ENCODE data around the gene NBAS.
"Not testable (repeated sequence)": the region's sequence is repeated elsewhere in the genome, so short reads cannot be mapped to it uniquely, and the experiment has no call there.

DNA sequence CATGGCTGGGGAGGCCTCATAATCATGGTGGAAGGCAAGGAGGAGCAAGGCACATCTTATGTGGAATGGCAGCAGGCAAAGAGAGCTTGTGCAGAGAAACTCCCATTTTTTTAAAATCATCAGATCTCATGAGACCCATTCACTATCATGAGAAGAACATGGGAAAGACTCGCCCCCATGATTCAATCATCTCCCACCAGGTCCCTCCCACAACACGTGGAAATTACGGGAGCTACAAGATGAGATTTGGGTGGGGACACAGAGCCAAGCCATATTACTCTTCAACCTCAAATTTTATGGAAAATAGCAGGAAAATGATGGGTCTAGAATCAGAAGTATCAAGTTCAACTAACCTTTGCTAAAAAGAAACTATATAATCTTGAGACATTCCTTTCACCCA lies 42.4 kb downstream of the NBAS start:
- not testable (repeated sequence) for TF ChIP-seq POLR2A, CTCF, EP300 (IDR thresholded peaks at IDR 0.05)

All from ovary (tissue), 3 donors.